OCI-LY7 (cell line): ENCODE data around the gene CERS6. TPM values are rescaled to one million over a fixed set of nuclear protein-coding genes. Genes with fewer than 3 reads are reported as not detected.

Experiments
- BruUV-seq: library from RNA; stranded (reverse); fragments of 400-500 nt; replicated peaks from 2 replicates; lab custom pipeline; 2021; lab: Mats Ljungman, UMichigan
- CTCF ChIA-PET: fragments of 300-600 bp; sonication (Branson Sonifier 250); formaldehyde crosslinking; loops from one replicate; lab custom pipeline; 2022; ENCODE audit warnings: antibody characterized with exemption; ENCODE audit not compliant: unreplicated experiment; lab: Charles Lee
- POLR2A ChIA-PET: fragments of 300-600 bp; sonication (Branson Sonifier 250); formaldehyde crosslinking; loops from one replicate; lab custom pipeline; 2022; ENCODE audit warnings: antibody characterized with exemption; lab: Charles Lee
- DNase-seq: peaks from one replicate; pipeline ENCODE4 v3.0.0-alpha.2; 2015; ENCODE audit warnings: low spot score
- H2AFZ ChIP-seq: fragments of 200-600 bp; sonication (generic), shearing (Covaris generic); 2 replicates; pipeline ENCODE4 v1.6.1; 2014; ENCODE audit warnings: mild to moderate bottlenecking, antibody characterized with exemption, low read length, moderate library complexity
- H3K27ac ChIP-seq: fragments of 200-600 bp; sonication (generic); 2 replicates; pipeline ENCODE4 v1.5.1; 2014; ENCODE audit warnings: mixed run types, low read depth, mild to moderate bottlenecking, moderate library complexity, low read length, inconsistent platforms; ENCODE audit not compliant: poor library complexity, severe bottlenecking
- H3K36me3 ChIP-seq: fragments of 200-600 bp; sonication (generic); 2 replicates; pipeline ENCODE4 v1.6.1; 2014; ENCODE audit warnings: mild to moderate bottlenecking, antibody characterized with exemption, low read length, moderate library complexity, mixed read lengths; ENCODE audit not compliant: insufficient read depth
- H3K4me1 ChIP-seq: fragments of 200-600 bp; sonication (generic); 2 replicates; pipeline ENCODE4 v1.5.1; 2014; ENCODE audit warnings: mild to moderate bottlenecking, low read length; ENCODE audit not compliant: insufficient read depth, poor library complexity, severe bottlenecking
- H3K4me2 ChIP-seq: fragments of 200-600 bp; sonication (generic); 2 replicates; pipeline ENCODE4 v1.6.1; 2014; ENCODE audit warnings: mild to moderate bottlenecking, low read length
- H3K4me3 ChIP-seq: fragments of 200-600 bp; sonication (generic); 2 replicates; pipeline ENCODE4 v1.5.1; 2014; ENCODE audit warnings: mild to moderate bottlenecking, low read depth, low read length; ENCODE audit not compliant: poor library complexity, severe bottlenecking
- H3K79me2 ChIP-seq: fragments of 200-600 bp; sonication (generic); 2 replicates; pipeline ENCODE4 v1.6.1; 2016; ENCODE audit warnings: low read depth, mild to moderate bottlenecking, low read length, moderate library complexity, mixed read lengths; ENCODE audit not compliant: insufficient read depth
- H3K9me2 ChIP-seq: fragments of 200-600 bp; sonication (generic); 2 replicates; pipeline ENCODE4 v1.6.1; 2016; ENCODE audit warnings: mild to moderate bottlenecking, low read length, mixed read lengths; ENCODE audit not compliant: insufficient read depth
- H3K9me3 ChIP-seq: fragments of 200-600 bp; sonication (generic); 2 replicates; pipeline ENCODE4 v1.6.1; 2014; ENCODE audit warnings: mild to moderate bottlenecking, mixed run types, low read length, mixed read lengths
- H4K20me1 ChIP-seq: fragments of 200-600 bp; sonication (generic); 2 replicates; pipeline ENCODE4 v1.6.1; 2014; ENCODE audit warnings: mild to moderate bottlenecking, antibody characterized with exemption, low read length, moderate library complexity, mixed read lengths; ENCODE audit not compliant: insufficient read depth
- EZH2phosphoT487 ChIP-seq: fragments of 200-600 bp; sonication (generic); IDR thresholded peaks from 2 replicates; pipeline ENCODE4 v1.6.1; 2018; ENCODE audit warnings: low read depth, borderline replicate concordance, mild to moderate bottlenecking, mixed run types, antibody characterized with exemption, low read length, moderate library complexity, mixed read lengths
- intact Hi-C: fragments of 100-400 bp; cut with micrococcal nuclease; formaldehyde crosslinking; loops from one replicate; pipeline ENCODE4 v1.10.0; 2022; ENCODE audit not compliant: unreplicated experiment
- total RNA-seq, 2 experiments: library from RNA; depleted of rRNA in 1 of 2; stranded (reverse); fragments of >200 nt in 1 of 2; shearing (Covaris generic) in 1 of 2; gene quantifications; 2 replicates each; pipeline ENCODE4 v1.2.3, GENCODE V29; 2014 to 2022
- TF ChIP-seq, protein P1 (sequence below): fragments of 200-600 bp; sonication (generic); conservative IDR thresholded peaks from 2 replicates; pipeline ENCODE4 v1.5.1; 2014; ENCODE audit warnings: mild to moderate bottlenecking, antibody characterized with exemption, low read length, moderate library complexity, mixed read lengths

Gene CERS6
- total RNA-seq, 2 experiments from 2014 or later: 0.04 TPM; not detected in 1

DNA sequence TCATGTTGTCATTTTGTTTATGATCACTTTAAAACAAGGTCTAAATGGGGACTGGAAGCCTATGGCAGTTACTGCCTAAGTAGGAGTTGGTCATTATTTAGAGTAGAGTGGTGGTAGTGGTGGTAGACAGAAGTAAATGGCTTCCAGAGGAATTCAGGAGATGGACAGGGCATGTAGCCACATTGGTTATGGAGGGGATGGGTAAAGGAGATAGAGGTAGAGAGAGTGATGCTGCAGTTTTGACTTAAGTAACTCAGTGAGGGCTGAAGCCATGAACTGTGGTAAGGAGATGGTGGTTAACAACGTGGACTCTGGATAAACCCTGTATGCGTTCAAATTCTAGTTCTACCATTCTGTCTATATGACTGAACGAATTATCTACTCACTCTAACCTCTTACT, 284.7 kb downstream of the CERS6 start:
- Histone ChIP-seq H3K4me1 (no peaks in the 10 kb centered on the region), H3K9me3 (no peaks in the 10 kb centered on the region), H3K4me3 (no peak overlapping the region), H3K4me2 (no peak overlapping the region), H3K36me3 (no peaks in the 10 kb centered on the region), H3K79me2 (no peaks in the 10 kb centered on the region), H3K27ac (no peak overlapping the region), H2AFZ (no peak overlapping the region), H4K20me1 (no peaks in the 10 kb centered on the region), H3K9me2 (no peaks in the 10 kb centered on the region)
- no peak for DNase-seq
- intact Hi-C loops: no loop called here
- ChIA-PET CTCF (no interaction called here), POLR2A (no interaction called here)
- TF ChIP-seq, protein P1, sequence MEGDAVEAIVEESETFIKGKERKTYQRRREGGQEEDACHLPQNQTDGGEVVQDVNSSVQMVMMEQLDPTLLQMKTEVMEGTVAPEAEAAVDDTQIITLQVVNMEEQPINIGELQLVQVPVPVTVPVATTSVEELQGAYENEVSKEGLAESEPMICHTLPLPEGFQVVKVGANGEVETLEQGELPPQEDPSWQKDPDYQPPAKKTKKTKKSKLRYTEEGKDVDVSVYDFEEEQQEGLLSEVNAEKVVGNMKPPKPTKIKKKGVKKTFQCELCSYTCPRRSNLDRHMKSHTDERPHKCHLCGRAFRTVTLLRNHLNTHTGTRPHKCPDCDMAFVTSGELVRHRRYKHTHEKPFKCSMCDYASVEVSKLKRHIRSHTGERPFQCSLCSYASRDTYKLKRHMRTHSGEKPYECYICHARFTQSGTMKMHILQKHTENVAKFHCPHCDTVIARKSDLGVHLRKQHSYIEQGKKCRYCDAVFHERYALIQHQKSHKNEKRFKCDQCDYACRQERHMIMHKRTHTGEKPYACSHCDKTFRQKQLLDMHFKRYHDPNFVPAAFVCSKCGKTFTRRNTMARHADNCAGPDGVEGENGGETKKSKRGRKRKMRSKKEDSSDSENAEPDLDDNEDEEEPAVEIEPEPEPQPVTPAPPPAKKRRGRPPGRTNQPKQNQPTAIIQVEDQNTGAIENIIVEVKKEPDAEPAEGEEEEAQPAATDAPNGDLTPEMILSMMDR: no peak
- no peak for TF ChIP-seq EZH2phosphoT487
- no TSS peak for BruUV-seq

DNA sequence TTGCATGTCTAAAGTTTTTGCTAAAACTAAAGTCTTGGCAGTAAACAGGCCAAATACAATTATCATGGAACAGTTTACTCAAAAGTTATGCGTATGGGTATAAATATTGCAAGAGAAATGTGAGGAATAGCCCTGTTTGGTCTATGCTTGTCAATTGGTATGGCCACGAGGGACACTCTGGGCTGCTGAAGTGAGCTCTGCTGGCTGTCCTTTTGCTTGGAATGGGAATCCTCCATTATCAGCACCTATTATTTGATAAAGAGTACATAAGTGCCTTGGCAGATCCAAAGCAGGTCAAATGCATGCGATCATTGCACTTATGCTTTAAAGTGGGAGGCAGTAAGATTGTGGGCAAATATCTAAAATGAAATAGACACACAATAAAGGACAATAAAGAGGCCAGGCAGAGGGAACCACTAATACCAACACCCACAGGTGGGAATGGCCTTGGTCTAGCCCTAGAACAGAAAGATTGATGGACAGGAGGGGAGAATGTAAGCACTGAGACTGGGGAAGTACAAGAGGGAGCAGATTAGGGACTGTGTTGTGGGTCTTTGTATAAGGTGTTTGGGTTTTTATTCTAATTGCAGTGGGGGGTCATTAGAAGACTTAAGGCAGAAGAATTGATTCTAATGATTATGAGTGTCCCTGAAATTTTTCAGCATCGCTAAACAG, 286.3 kb downstream of the CERS6 start:
- BruUV-seq: no TSS peak
- intact Hi-C loops: no loop called here
- no peak for DNase-seq
- Histone ChIP-seq H3K79me2 (no peaks in the 10 kb centered on the region), H3K4me2 (no peak overlapping the region), H3K9me3 (no peaks in the 10 kb centered on the region), H3K36me3 (no peaks in the 10 kb centered on the region), H3K27ac (no peak overlapping the region), H3K9me2 (no peaks in the 10 kb centered on the region), H3K4me1 (no peaks in the 10 kb centered on the region), H3K4me3 (no peak overlapping the region), H4K20me1 (no peaks in the 10 kb centered on the region), H2AFZ (no peak overlapping the region)
- CTCF ChIA-PET: no interaction called here
- POLR2A ChIA-PET: no interaction called here
- TF ChIP-seq, protein P1: no peak
- no peak for TF ChIP-seq EZH2phosphoT487

DNA sequence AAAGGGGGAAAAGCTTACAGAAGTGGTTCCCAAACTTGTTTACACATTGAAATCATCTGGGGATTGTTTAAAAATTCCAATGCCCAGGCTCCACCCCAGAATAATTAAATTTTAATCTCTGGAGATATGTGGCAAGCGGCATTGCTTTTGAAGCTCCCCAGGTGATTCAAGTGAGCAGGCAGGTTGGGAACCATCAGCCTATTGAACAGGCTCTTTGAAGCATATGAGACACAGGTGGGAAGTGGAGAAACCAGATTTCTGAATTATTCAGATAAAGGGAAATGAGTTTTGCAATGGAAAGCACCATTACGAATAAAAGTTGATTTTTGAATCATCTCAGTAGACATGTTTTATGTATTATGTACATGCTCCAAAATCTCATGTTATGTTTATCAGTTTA, 288.8 kb downstream of the CERS6 start:
- CTCF ChIA-PET: no interaction called here
- no peaks in the 10 kb centered on the region for H4K20me1 ChIP-seq
- H3K9me2 ChIP-seq: no peaks in the 10 kb centered on the region
- H3K4me2 ChIP-seq: no peak overlapping the region
- no peak for DNase-seq
- no peak overlapping the region for H2AFZ ChIP-seq
- intact Hi-C loops: no loop called here
- POLR2A ChIA-PET: no interaction called here
- H3K4me1 ChIP-seq: no peaks in the 10 kb centered on the region
- H3K4me3 ChIP-seq: no peak overlapping the region
- no TSS peak for BruUV-seq
- H3K9me3 ChIP-seq: no peaks in the 10 kb centered on the region
- TF ChIP-seq EZH2phosphoT487: no peak
- TF ChIP-seq, protein P1: no peak
- H3K79me2 ChIP-seq: no peaks in the 10 kb centered on the region
- H3K27ac ChIP-seq: no peak overlapping the region
- no peaks in the 10 kb centered on the region for H3K36me3 ChIP-seq
